ENCODE measurements around the gene GNA12. TPM values are rescaled to one million over a fixed set of nuclear protein-coding genes. Genes with fewer than 3 reads are reported as not detected.

GNA12 gene
- total RNA-seq, 1 donor from 2014 or later, result 29.5 TPM

DNA sequence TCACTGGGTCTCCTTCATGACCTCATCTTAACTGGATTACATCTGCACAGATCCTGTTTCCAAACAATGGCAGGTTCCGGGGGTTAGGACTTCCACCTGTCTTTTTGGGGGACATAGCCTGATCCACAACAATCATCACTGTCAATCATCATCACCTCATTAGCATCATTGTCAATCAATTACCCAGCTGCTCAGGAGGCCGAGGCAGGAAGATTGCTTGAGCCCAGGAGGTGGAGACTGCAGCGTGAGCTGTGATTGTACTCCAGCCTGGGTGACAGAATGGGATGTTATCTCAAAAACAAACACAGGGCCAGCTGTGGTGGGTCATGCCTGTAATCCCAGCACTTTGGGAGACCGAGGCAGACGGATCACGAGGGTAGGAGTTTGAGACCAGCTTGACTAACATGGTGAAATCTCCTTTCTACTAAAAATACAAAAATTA, 137.4 kb downstream of the GNA12 start:
- TF ChIP-seq POLR2AphosphoS5 (IDR thresholded peaks at IDR 0.05; ENCODE audit: insufficient read depth in 1 of 2, low read depth in 1 of 2) (no peak), POLR2A (IDR thresholded peaks at IDR 0.05) (no peak)
- TF ChIP-seq, protein P1, sequence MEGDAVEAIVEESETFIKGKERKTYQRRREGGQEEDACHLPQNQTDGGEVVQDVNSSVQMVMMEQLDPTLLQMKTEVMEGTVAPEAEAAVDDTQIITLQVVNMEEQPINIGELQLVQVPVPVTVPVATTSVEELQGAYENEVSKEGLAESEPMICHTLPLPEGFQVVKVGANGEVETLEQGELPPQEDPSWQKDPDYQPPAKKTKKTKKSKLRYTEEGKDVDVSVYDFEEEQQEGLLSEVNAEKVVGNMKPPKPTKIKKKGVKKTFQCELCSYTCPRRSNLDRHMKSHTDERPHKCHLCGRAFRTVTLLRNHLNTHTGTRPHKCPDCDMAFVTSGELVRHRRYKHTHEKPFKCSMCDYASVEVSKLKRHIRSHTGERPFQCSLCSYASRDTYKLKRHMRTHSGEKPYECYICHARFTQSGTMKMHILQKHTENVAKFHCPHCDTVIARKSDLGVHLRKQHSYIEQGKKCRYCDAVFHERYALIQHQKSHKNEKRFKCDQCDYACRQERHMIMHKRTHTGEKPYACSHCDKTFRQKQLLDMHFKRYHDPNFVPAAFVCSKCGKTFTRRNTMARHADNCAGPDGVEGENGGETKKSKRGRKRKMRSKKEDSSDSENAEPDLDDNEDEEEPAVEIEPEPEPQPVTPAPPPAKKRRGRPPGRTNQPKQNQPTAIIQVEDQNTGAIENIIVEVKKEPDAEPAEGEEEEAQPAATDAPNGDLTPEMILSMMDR (IDR thresholded peaks at IDR 0.05), result no peak
- intact Hi-C loops (cut with DNase I), result no loop called here
- Histone ChIP-seq H3K4me3 (no peak overlapping the region), H3K36me3 (no peaks in the 10 kb centered on the region), H3K27me3 (no peaks in the 10 kb centered on the region), H3K27ac (no peak overlapping the region), H3K4me1 (peaks cover under 1% of the 10 kb centered on the region), H3K9me3 (no peaks in the 10 kb centered on the region)
- no peak for DNase-seq (ENCODE audit: extremely low spot score in 2 of 2)

DNA sequence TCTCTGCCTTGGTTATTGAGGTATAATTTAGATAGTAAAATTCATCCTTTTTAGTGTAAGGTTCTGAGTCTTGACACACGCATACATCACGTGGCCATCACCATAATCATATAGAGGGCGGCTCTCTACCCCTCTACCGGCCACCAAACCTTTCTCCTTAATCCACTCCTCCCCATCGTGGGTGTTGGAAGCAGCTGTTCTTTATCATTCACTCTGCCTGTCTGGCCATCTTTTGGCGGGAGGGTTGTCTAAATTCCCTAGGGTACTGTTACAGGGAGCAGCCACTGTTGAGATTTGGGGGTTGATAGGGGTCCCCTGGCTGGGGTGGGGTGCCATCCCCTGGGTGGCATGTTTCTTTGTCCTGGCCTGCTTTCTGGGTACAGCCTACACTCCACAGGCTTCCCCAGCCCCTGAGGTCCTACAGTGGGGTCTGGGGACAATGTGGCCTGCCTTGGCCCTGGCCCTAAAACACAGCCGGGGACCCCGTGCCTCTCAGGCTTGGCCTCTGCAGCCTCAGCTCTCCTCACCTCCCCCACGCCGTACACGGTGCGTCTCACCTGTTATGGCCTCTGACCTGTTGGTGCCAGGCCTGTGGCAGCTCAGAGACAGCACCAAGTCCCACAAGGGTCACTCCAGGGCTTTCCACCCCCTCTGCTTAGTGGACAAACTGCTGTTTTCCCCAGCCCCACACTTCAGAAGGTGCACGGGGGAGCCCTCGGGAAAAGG, 138.6 kb downstream of the GNA12 start:
- no peaks in the 10 kb centered on the region for H3K36me3 ChIP-seq
- H3K27me3 ChIP-seq, result no peaks in the 10 kb centered on the region
- H3K4me1 ChIP-seq, result peaks cover 6% of the 10 kb centered on the region
- TF ChIP-seq POLR2A (IDR thresholded peaks at IDR 0.05) (no peak), POLR2AphosphoS5 (IDR thresholded peaks at IDR 0.05; ENCODE audit: insufficient read depth in 1 of 2, low read depth in 1 of 2) (no peak)
- TF ChIP-seq, protein P1 (IDR thresholded peaks at IDR 0.05), result no peak
- no peaks in the 10 kb centered on the region for H3K9me3 ChIP-seq
- no peak overlapping the region for H3K27ac ChIP-seq
- intact Hi-C loops (cut with DNase I), result no loop called here
- H3K4me3 ChIP-seq, result no peak overlapping the region
- no peak for DNase-seq (ENCODE audit: extremely low spot score in 2 of 2)

DNA sequence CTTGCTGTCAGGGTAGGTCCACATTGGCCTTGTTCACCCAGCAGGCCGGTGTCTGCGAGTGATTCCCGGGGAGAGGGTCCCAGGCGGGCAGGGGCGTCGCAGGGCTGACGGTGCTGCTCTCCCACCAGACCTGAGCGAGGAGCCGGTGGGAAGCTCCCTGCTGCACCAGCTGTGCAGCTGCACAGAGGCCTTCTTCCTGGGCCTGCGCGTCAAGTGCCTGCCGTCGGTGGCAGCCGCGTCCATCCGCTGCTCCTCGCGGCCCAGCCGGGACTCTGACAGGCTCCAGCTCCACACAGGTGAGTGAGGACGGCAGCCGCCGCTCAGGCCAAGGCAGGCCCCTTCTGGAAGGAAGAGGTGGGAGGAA, 141.5 kb downstream of the GNA12 start:
- H3K4me1 ChIP-seq, result peaks cover 6% of the 10 kb centered on the region
- intact Hi-C loops (cut with DNase I), result no loop called here
- H3K9me3 ChIP-seq, result no peaks in the 10 kb centered on the region
- peak overlapping the region; percentile 76 for H3K27ac ChIP-seq
- no peaks in the 10 kb centered on the region for H3K36me3 ChIP-seq
- no peaks in the 10 kb centered on the region for H3K27me3 ChIP-seq
- H3K4me3 ChIP-seq, result no peak overlapping the region
- no peak for DNase-seq (ENCODE audit: extremely low spot score in 2 of 2)
- TF ChIP-seq POLR2AphosphoS5 (IDR thresholded peaks at IDR 0.05; ENCODE audit: insufficient read depth in 1 of 2, low read depth in 1 of 2) (no peak), POLR2A (IDR thresholded peaks at IDR 0.05) (no peak)
- TF ChIP-seq, protein P1 (IDR thresholded peaks at IDR 0.05), result no peak

DNA sequence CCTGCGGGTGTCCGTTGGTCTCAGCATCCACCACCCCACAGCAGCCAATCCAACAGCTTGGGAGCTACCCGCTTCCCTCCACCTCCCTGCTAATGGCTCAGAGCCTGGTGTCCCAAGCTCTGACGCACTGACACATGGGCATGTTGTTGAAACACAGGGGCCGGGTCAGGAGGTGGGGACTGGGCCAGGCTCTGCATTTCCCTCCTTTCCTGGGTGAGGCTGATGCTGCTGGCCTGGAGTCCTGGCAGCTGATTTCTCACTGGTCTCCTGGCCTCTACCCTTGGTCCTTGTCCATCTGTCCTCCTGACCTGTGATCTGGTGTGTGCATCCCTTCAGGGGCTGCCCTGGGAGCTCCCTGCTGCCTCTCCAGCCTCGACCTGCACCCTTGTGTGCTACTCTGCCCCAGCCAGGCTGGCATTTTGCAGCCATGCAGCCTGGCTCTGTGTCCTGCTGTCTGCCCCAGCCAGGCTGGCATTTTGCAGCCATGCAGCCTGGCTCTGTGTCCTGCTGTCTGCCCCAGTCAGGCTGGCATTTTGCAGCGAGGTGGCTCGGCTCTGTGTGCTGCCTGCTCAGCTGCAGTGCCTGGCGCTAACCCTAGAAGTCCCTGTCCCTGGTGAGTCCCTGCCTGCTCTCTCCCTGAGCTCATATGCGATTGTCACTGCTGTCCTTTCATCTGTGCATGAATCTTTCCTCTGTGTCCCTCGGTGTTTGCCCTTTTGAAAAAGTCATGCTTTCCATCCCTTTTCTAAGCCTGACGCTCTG, 142.1 kb downstream of the GNA12 start:
- Histone ChIP-seq H3K27me3 (no peaks in the 10 kb centered on the region), H3K27ac (peak overlapping the region; percentile 76), H3K4me3 (no peak overlapping the region), H3K9me3 (no peaks in the 10 kb centered on the region), H3K36me3 (no peaks in the 10 kb centered on the region), H3K4me1 (peaks cover 6% of the 10 kb centered on the region)
- peak in 1 of 2 donors; percentile 92 for DNase-seq (ENCODE audit: extremely low spot score in 2 of 2)
- peak; percentile 47 to 81 for TF ChIP-seq POLR2AphosphoS5 (IDR thresholded peaks at IDR 0.05; ENCODE audit: insufficient read depth in 1 of 2, low read depth in 1 of 2)
- TF ChIP-seq, protein P1 (IDR thresholded peaks at IDR 0.05), result no peak
- intact Hi-C loops (cut with DNase I), result no loop called here

DNA sequence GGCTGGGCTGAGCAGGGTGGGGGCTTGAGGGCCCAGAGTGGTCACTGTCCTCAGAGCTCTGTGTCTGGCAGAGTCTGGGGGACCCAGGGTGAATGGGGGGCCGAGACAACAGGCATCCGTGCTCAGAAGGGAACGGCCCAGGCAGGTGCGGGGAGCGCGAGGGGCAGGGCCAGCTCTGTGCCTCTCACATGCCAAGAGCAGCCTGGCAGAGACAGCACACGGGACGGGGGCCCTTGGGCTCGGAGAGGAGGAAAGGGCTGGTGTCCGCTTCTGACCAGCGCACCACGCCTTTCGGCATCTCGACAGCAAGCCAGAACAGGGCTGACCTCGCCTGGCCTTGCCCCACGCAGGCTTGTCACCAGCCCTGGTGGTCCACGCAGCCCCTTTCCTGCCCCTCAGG, 142.7 kb downstream of the GNA12 start:
- Histone ChIP-seq H3K27ac (peak overlapping the region; percentile 76), H3K27me3 (no peaks in the 10 kb centered on the region), H3K4me1 (peaks cover 6% of the 10 kb centered on the region), H3K4me3 (no peak overlapping the region), H3K9me3 (no peaks in the 10 kb centered on the region), H3K36me3 (no peaks in the 10 kb centered on the region)
- intact Hi-C loops (cut with DNase I), result no loop called here
- no peak for DNase-seq (ENCODE audit: extremely low spot score in 2 of 2)
- TF ChIP-seq POLR2AphosphoS5 (IDR thresholded peaks at IDR 0.05; ENCODE audit: insufficient read depth in 1 of 2, low read depth in 1 of 2) (no peak), POLR2A (IDR thresholded peaks at IDR 0.05) (no peak)
- TF ChIP-seq, protein P1 (IDR thresholded peaks at IDR 0.05), result no peak

Measured in vagina (tissue), 2 donors.